ENCODE measurements around the gene DBX2. TPM values are rescaled to one million over a fixed set of nuclear protein-coding genes. Genes with fewer than 3 reads are reported as not detected.
"Not testable (repeated sequence)": the region's sequence is repeated elsewhere in the genome, so short reads cannot be mapped to it uniquely, and the experiment has no call there.

DBX2 gene
- total RNA-seq, 1 experiment from 2014 or later: not detected

DNA sequence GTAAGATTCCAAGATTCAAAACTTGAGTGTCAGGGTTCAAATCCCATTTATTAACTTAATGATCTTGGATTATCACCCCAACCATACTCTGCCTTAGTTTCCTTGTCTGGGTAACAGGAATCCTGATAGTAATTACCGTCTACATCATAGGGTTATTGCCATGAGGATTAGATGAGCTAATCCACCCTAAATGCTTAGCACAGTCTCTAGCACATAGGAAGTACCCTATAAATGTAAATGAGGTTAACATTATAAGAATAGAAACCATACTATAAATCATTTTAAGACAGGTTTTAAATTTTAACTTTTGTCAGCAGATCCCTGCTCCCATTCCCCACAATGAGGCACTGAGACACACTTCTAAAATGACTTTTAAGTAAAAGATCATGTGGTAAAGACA is 36.5 kb downstream of the DBX2 start:
- no peak for DNase-seq (ENCODE audit: extremely low read depth, low read depth)

DNA sequence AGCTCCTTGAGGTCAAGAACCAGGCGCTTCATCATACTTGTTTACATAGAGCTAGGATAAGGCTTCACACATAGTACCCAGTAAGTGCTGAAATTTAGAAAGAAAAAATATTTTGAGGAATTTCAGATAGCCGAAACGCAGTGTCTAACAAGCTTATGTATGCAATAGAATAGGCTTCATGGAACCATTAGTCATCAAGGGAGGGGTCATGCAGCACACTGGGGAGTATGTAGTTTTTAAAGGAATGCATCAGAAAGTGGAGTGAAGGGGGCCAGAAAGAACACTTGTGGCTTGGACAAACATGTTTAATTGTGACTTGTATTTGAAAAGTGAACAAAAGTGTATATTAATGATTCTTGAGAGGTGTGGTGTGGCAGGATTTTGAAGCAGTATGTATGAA is 38.1 kb downstream of the DBX2 start:
- no peak for DNase-seq (ENCODE audit: extremely low read depth, low read depth)

DNA sequence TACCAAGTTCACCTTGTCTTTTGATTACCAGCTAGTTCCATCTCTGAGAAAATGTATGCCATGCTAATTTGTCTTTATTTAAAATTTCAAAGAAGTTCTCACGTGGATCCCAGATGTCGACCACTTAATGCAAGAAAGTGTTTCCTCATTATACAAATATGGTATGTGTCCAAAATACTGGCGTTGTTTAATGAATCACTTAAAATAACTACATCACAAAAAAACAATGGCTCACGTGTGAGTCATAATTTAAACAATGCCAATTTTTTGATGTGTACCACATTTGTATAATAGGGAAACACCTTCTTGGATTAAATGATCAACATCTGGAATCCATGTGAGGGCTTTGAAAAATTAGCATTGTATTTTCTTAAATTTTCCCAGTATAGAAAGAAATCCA is 40.8 kb downstream of the DBX2 start:
- no peak for DNase-seq (ENCODE audit: extremely low read depth, low read depth)

GRCh38 chr12:45008211-45008610 is 42.7 kb downstream of the DBX2 start:
- no peak for DNase-seq (ENCODE audit: extremely low read depth, low read depth)

- no peak for DNase-seq (ENCODE audit: extremely low read depth, low read depth)
These were observed 51.5 kb downstream of the DBX2 start for GRCh38 chr12:44999355-44999754.

- no peak for DNase-seq (ENCODE audit: extremely low read depth, low read depth)
These were observed 57.7 kb downstream of the DBX2 start for GRCh38 chr12:44993161-44993560.

- not testable (repeated sequence) for DNase-seq (ENCODE audit: extremely low read depth, low read depth)
These were observed 66.0 kb downstream of the DBX2 start for GRCh38 chr12:44984863-44985262.

- DNase-seq (ENCODE audit: extremely low read depth, low read depth): no peak
These were observed 71.0 kb downstream of the DBX2 start for GRCh38 chr12:44979918-44980317.

GRCh38 chr12:44976246-44976645 is 74.7 kb downstream of the DBX2 start:
- no peak for DNase-seq (ENCODE audit: extremely low read depth, low read depth)

- DNase-seq (ENCODE audit: extremely low read depth, low read depth): peak; percentile 12
These were observed 78.0 kb downstream of the DBX2 start for GRCh38 chr12:44972746-44973421.

DNA sequence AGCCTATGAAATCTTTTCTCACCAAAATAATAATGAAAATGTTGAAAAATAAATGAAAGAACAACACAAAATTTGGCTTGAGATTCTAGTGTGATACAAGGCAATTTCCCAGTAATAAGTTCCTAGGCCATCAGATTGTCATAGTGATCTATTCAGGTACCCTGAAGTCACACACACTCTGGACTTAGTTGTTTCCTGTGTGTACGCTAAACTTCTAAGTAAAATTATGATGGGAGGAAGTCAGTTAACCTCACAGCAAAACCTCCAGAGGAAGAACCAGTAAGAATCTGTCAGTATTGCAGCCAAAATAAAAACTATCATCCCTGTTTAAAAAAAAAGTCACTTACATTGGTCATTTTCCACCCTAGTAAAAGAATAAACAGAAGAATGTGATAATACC is 81.9 kb downstream of the DBX2 start:
- DNase-seq (ENCODE audit: extremely low read depth, low read depth): no peak

Other genes starting within 250 kb of the DBX2 start
- 0.15 and 0.40 TPM in 2 replicates for gene NELL2, start 174.8 kb downstream of the DBX2 start, total RNA-seq (2014; rRNA removed; shearing (Covaris generic))
- 66.8 and 70.3 TPM in 2 replicates for gene ANO6, start 165.0 kb upstream of the DBX2 start, total RNA-seq (2014; rRNA removed; shearing (Covaris generic))